ENCODE data around the gene KCNAB1. TPM values are rescaled to one million over a fixed set of nuclear protein-coding genes. Genes with fewer than 3 reads are reported as not detected.

KCNAB1 gene
- total and polyA plus RNA-seq, 2 experiments from 2014 or later: 0.80 to 1.4 TPM

DNA sequence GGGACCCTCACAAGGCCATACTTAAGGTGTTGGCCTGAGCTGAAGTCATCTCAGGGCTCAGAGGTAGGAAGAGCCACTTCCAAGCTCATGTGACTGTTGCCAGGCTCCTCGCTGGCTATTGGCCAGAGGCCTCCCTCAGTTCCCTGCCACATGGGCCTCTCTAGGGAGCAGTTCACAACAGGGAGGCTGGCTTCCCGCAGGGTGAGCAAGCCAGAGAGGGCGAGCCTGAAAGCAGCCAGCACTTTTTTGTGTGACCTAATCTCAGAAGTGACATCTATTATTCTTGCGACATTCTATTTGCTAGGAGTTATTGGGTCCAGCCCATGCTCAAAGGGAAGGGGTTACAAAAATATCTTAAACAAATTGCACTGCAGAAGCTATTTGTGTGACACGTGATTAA is 233.2 kb downstream of the KCNAB1 start:
- no peak overlapping the region for H3K4me3 ChIP-seq

DNA sequence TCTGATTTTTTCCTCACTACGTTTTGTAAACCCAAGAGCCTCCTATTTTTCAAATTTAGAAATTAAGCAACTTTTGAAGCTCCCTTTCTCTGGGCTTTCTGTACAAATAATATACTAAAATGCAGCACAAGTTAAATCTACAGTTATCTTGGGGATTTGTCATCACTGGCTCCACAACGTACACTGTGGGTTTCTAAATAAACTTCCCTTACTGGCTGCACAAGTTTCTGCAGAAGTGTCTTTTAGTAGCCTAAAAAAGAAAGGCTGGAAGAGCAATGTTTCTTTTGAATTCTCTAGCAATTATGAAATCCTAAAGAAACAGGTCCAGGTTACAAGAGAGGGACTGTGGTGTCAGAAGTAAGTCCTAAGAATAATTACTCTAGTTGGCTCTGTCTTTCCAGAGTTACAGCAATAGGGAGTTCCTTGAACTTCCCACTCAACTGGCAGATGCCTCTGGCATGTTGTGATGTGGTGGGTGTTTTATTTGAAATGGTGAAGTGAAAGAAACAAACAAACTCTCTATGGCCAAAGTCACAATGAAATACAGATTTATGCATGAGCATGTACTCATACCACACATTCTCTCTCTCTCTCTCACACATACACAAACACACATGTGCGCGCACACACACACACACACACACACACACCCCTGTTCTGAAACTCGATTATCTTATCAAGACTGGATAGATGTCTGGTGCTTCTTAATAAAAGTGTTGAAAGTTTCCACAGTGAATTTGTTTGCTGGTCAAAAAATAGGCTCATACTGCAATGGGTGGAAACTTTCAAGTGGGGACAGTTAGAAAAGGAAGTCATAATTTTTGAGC is 236.4 kb downstream of the KCNAB1 start:
- Histone ChIP-seq H3K36me3 (replicated peaks; ENCODE audit: insufficient read depth, low read depth) (no peaks in the 10 kb centered on the region), H3K27me3 (no peaks in the 10 kb centered on the region), H3K9me3 (ENCODE audit: low read depth) (no peaks in the 10 kb centered on the region), H3K4me3 (no peak overlapping the region), H2AFZ (no peak overlapping the region), H3K9me2 (replicated peaks; ENCODE audit: insufficient read depth) (no peaks in the 10 kb centered on the region), H3K79me2 (no peaks in the 10 kb centered on the region), H3K4me1 (ENCODE audit: insufficient read depth) (no peaks in the 10 kb centered on the region), H3K4me2 (no peak overlapping the region), H3K27ac (no peak overlapping the region), H4K20me1 (ENCODE audit: insufficient read depth, poor library complexity, severe bottlenecking) (no peaks in the 10 kb centered on the region)
- DNase-seq (ENCODE audit: low spot score): no peak
- WGBS (ENCODE audit: low lambda C conversion rate, missing lambda C conversion rate): 72% methylated on average over 5 of the region's 5 CpGs
- no peak for TF ChIP-seq EZH2 (IDR thresholded peaks at IDR 0.05; ENCODE audit: borderline replicate concordance)
- TF ChIP-seq, protein P1, sequence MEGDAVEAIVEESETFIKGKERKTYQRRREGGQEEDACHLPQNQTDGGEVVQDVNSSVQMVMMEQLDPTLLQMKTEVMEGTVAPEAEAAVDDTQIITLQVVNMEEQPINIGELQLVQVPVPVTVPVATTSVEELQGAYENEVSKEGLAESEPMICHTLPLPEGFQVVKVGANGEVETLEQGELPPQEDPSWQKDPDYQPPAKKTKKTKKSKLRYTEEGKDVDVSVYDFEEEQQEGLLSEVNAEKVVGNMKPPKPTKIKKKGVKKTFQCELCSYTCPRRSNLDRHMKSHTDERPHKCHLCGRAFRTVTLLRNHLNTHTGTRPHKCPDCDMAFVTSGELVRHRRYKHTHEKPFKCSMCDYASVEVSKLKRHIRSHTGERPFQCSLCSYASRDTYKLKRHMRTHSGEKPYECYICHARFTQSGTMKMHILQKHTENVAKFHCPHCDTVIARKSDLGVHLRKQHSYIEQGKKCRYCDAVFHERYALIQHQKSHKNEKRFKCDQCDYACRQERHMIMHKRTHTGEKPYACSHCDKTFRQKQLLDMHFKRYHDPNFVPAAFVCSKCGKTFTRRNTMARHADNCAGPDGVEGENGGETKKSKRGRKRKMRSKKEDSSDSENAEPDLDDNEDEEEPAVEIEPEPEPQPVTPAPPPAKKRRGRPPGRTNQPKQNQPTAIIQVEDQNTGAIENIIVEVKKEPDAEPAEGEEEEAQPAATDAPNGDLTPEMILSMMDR (IDR thresholded peaks at IDR 0.05; ENCODE audit: poor library complexity): no peak
- TF ChIP-seq EZH2phosphoT487 (IDR thresholded peaks at IDR 0.05; ENCODE audit: low read depth, severe bottlenecking, unreplicated experiment): no peak

More for the DNA sequence above, 233.2 kb downstream of the KCNAB1 start:
- Histone ChIP-seq H3K27me3 (no peaks in the 10 kb centered on the region), H3K27ac (no peak overlapping the region), H3K9me3 (ENCODE audit: low read depth) (no peaks in the 10 kb centered on the region), H3K4me1 (ENCODE audit: insufficient read depth) (no peaks in the 10 kb centered on the region), H3K36me3 (replicated peaks; ENCODE audit: insufficient read depth, low read depth) (no peaks in the 10 kb centered on the region), H3K4me2 (no peak overlapping the region), H4K20me1 (ENCODE audit: insufficient read depth, poor library complexity, severe bottlenecking) (no peaks in the 10 kb centered on the region), H2AFZ (no peak overlapping the region), H3K79me2 (no peaks in the 10 kb centered on the region), H3K9me2 (replicated peaks; ENCODE audit: insufficient read depth) (no peaks in the 10 kb centered on the region)
- DNase-seq (ENCODE audit: low spot score): no peak
- TF ChIP-seq EZH2 (IDR thresholded peaks at IDR 0.05; ENCODE audit: borderline replicate concordance) (no peak), EZH2phosphoT487 (IDR thresholded peaks at IDR 0.05; ENCODE audit: low read depth, severe bottlenecking, unreplicated experiment) (no peak)
- TF ChIP-seq, protein P1 (IDR thresholded peaks at IDR 0.05; ENCODE audit: poor library complexity): no peak
- 89% methylated on average over 5 of the region's 5 CpGs for WGBS (ENCODE audit: low lambda C conversion rate, missing lambda C conversion rate)

DNA sequence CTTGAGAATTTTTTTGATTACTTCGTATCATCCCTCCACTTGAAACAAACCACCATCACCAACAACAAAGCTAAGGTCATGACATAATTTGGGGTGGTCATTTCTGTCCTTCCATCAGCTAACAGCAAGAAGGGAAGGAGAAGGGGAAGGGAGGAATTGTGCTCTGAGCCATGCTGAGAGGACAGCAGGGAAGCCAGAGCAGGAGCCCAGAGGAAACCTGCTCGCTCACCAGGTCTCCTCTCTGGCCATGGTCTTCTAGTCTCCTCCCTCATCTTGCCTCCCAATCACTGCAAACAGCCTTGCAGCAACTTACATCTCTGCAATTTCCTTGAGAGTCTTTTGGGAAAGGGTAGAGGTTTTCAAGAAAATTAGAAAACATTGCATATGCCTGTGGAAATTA is 237.9 kb downstream of the KCNAB1 start:
- Histone ChIP-seq H3K4me2 (no peak overlapping the region), H3K27ac (no peak overlapping the region), H3K79me2 (no peaks in the 10 kb centered on the region), H3K9me2 (replicated peaks; ENCODE audit: insufficient read depth) (no peaks in the 10 kb centered on the region), H3K27me3 (no peaks in the 10 kb centered on the region), H3K4me1 (ENCODE audit: insufficient read depth) (no peaks in the 10 kb centered on the region), H3K9me3 (ENCODE audit: low read depth) (no peaks in the 10 kb centered on the region), H2AFZ (no peak overlapping the region), H3K36me3 (replicated peaks; ENCODE audit: insufficient read depth, low read depth) (no peaks in the 10 kb centered on the region), H4K20me1 (ENCODE audit: insufficient read depth, poor library complexity, severe bottlenecking) (no peaks in the 10 kb centered on the region), H3K4me3 (no peak overlapping the region)
- no peak for DNase-seq (ENCODE audit: low spot score)
- 82% methylated on average over 2 of the region's 2 CpGs for WGBS (ENCODE audit: low lambda C conversion rate, missing lambda C conversion rate)
- TF ChIP-seq, protein P1 (IDR thresholded peaks at IDR 0.05; ENCODE audit: poor library complexity): no peak
- no peak for TF ChIP-seq EZH2 (IDR thresholded peaks at IDR 0.05; ENCODE audit: borderline replicate concordance)
- TF ChIP-seq EZH2phosphoT487 (IDR thresholded peaks at IDR 0.05; ENCODE audit: low read depth, severe bottlenecking, unreplicated experiment): no peak

Data from hepatocyte (in vitro differentiated cells).